Measurements from ENCODE around the gene COLGALT1. TPM values are rescaled to one million over a fixed set of nuclear protein-coding genes. Genes with fewer than 3 reads are reported as not detected.

The COLGALT1 gene
- total and polyA plus RNA-seq, 3 experiments from 2014 or later = 25.3 to 104 (median 94.8) TPM

GRCh38 chr19:17555929-17556813 lies 722 bp downstream of the COLGALT1 start:
- Mint-ChIP-seq H3K4me1 (peaks cover 14 to 27% (median 18%) of the 10 kb centered on the region in 3 donors), H3K9me3 (no peaks in the 10 kb centered on the region)

GRCh38 chr19:17556995-17557394 lies 1.5 kb downstream of the COLGALT1 start:
- Mint-ChIP-seq H3K9me3 (no peaks in the 10 kb centered on the region), H3K27me3 (no peaks in the 10 kb centered on the region), H3K4me3 (peak overlapping the region; percentile 78 to 91 (median 82)), H3K4me1 (peaks cover 14 to 27% (median 18%) of the 10 kb centered on the region in 3 donors), H3K27ac (peak overlapping the region in 2 of 8 donors; percentile 21 to 82), H3K36me3 (peaks cover 0 to 30% (median 3%) of the 10 kb centered on the region in 3 donors)
- Histone ChIP-seq H3K9me3 (ENCODE audit: low read length) (no peaks in the 10 kb centered on the region), H3K27ac (ENCODE audit: low read depth, low read length) (no peak overlapping the region), H3K4me1 (ENCODE audit: insufficient read depth, low read length) (peaks cover 20% of the 10 kb centered on the region), H3K4me3 (ENCODE audit: low read length) (peak overlapping the region; percentile 78), H3K27me3 (ENCODE audit: insufficient read depth, low read length, poor library complexity, severe bottlenecking) (no peaks in the 10 kb centered on the region), H3K36me3 (ENCODE audit: insufficient read depth, low read length) (peaks cover 9% of the 10 kb centered on the region)
- CTCF ChIA-PET = interaction anchor here (1.1 to 2.0 kb wide), 4 partner anchors 17 to 61 kb away, joined by 3 to 8 read pairs (median 4); partner anchors contain the start of gene PGLS
- DNase-seq = no peak
- POLR2A ChIA-PET = interaction anchor here (1.9 kb wide), 1 partner anchor 46 kb away, joined by 4 read pairs; the partner anchor contains the start of gene PGLS

More at GRCh38 chr19:17555929-17556813, 722 bp downstream of the COLGALT1 start:
- peak overlapping the region; percentile 65 for H3K27ac ChIP-seq (ENCODE audit: low read depth, low read length)
- H3K9me3 ChIP-seq (ENCODE audit: low read length) = no peaks in the 10 kb centered on the region
- CTCF ChIA-PET = interaction anchor here (1.1 to 2.0 kb wide), 3 partner anchors 18 to 60 kb away, joined by 3 to 8 read pairs (median 6); partner anchors contain the start of gene PGLS
- H3K27me3 ChIP-seq (ENCODE audit: insufficient read depth, low read length, poor library complexity, severe bottlenecking) = no peaks in the 10 kb centered on the region
- Mint-ChIP-seq H3K36me3 (peaks cover 0 to 22% (median 3%) of the 10 kb centered on the region in 3 donors), H3K27ac (peak overlapping the region in 5 of 8 donors; percentile 21 to 74 (median 47)), H3K27me3 (no peaks in the 10 kb centered on the region), H3K4me3 (peak overlapping the region; percentile 78 to 91 (median 82))
- POLR2A ChIA-PET = interaction anchor here (1.9 kb wide), 1 partner anchor 45 kb away, joined by 4 read pairs; the partner anchor contains the start of gene PGLS
- peak in 2 of 5 donors; percentile 22 to 62 for DNase-seq
- peaks cover 20% of the 10 kb centered on the region for H3K4me1 ChIP-seq (ENCODE audit: insufficient read depth, low read length)
- H3K36me3 ChIP-seq (ENCODE audit: insufficient read depth, low read length) = peaks cover 9% of the 10 kb centered on the region
- H3K4me3 ChIP-seq (ENCODE audit: low read length) = peak overlapping the region; percentile 78

GRCh38 chr19:17557466-17557865 lies 2.0 kb downstream of the COLGALT1 start:
- Mint-ChIP-seq H3K27me3 (no peaks in the 10 kb centered on the region), H3K36me3 (peaks cover 0 to 35% (median 3%) of the 10 kb centered on the region in 3 donors), H3K4me3 (peak overlapping the region in 6 of 7 donors; percentile 16 to 91 (median 84)), H3K9me3 (no peaks in the 10 kb centered on the region), H3K4me1 (peaks cover 14 to 27% (median 18%) of the 10 kb centered on the region in 3 donors), H3K27ac (no peak overlapping the region)
- H3K9me3 ChIP-seq (ENCODE audit: low read length) = no peaks in the 10 kb centered on the region
- POLR2A ChIA-PET = interaction anchor here (1.9 kb wide), 1 partner anchor 46 kb away, joined by 4 read pairs; the partner anchor contains the start of gene PGLS
- peaks cover 9% of the 10 kb centered on the region for H3K36me3 ChIP-seq (ENCODE audit: insufficient read depth, low read length)
- no peak overlapping the region for H3K4me3 ChIP-seq (ENCODE audit: low read length)
- DNase-seq = no peak
- H3K4me1 ChIP-seq (ENCODE audit: insufficient read depth, low read length) = peaks cover 20% of the 10 kb centered on the region
- H3K27ac ChIP-seq (ENCODE audit: low read depth, low read length) = no peak overlapping the region
- CTCF ChIA-PET = interaction anchor here (1.1 to 2.0 kb wide), 3 partner anchors 16 to 61 kb away, joined by 3 to 8 read pairs (median 6); no protein-coding TSS in a partner anchor
- H3K27me3 ChIP-seq (ENCODE audit: insufficient read depth, low read length, poor library complexity, severe bottlenecking) = no peaks in the 10 kb centered on the region

GRCh38 chr19:17560205-17560595 lies 4.8 kb downstream of the COLGALT1 start:
- Mint-ChIP-seq H3K27me3 (no peaks in the 10 kb centered on the region), H3K27ac (peak overlapping the region in 3 of 8 donors; percentile 11 to 70 (median 23)), H3K4me1 (peaks cover 10 to 23% (median 14%) of the 10 kb centered on the region in 3 donors), H3K9me3 (no peaks in the 10 kb centered on the region), H3K4me3 (peak overlapping the region in 2 of 7 donors; percentile 32 to 75), H3K36me3 (peaks cover 0 to 51% (median 10%) of the 10 kb centered on the region in 3 donors)
- POLR2A ChIA-PET = no interaction called here
- CTCF ChIA-PET = interaction anchor here (0.9 to 2.1 kb wide), 3 partner anchors 13 to 102 kb away, joined by 3 to 5 read pairs (median 4); no protein-coding TSS in a partner anchor
- peaks cover 9% of the 10 kb centered on the region for H3K36me3 ChIP-seq (ENCODE audit: insufficient read depth, low read length)
- no peak for DNase-seq
- H3K9me3 ChIP-seq (ENCODE audit: low read length) = no peaks in the 10 kb centered on the region
- H3K27me3 ChIP-seq (ENCODE audit: insufficient read depth, low read length, poor library complexity, severe bottlenecking) = no peaks in the 10 kb centered on the region
- H3K4me3 ChIP-seq (ENCODE audit: low read length) = no peak overlapping the region
- no peak overlapping the region for H3K27ac ChIP-seq (ENCODE audit: low read depth, low read length)
- peaks cover 15% of the 10 kb centered on the region for H3K4me1 ChIP-seq (ENCODE audit: insufficient read depth, low read length)

- no peak overlapping the region for H3K27ac ChIP-seq (ENCODE audit: low read depth, low read length)
- Mint-ChIP-seq H3K27me3 (no peaks in the 10 kb centered on the region), H3K27ac (peak overlapping the region in 3 of 8 donors; percentile 45 to 78 (median 54)), H3K4me3 (no peak overlapping the region), H3K9me3 (no peaks in the 10 kb centered on the region), H3K4me1 (peaks cover under 1 to 13% (median 5%) of the 10 kb centered on the region in 3 donors), H3K36me3 (peaks cover 0 to 65% (median 11%) of the 10 kb centered on the region in 3 donors)
- H3K4me1 ChIP-seq (ENCODE audit: insufficient read depth, low read length) = peaks cover 4% of the 10 kb centered on the region
- H3K36me3 ChIP-seq (ENCODE audit: insufficient read depth, low read length) = peaks cover 9% of the 10 kb centered on the region
- ChIA-PET POLR2A (interaction anchor here (0.6 kb wide), 1 partner anchor 82 kb away, joined by 10 read pairs; no protein-coding TSS in a partner anchor), CTCF (interaction anchor here (1.6 kb wide), 1 partner anchor 11 kb away, joined by 4 read pairs; no protein-coding TSS in a partner anchor)
- H3K9me3 ChIP-seq (ENCODE audit: low read length) = no peaks in the 10 kb centered on the region
- H3K27me3 ChIP-seq (ENCODE audit: insufficient read depth, low read length, poor library complexity, severe bottlenecking) = no peaks in the 10 kb centered on the region
- DNase-seq = no peak
- H3K4me3 ChIP-seq (ENCODE audit: low read length) = no peak overlapping the region
Measured at GRCh38 chr19:17562097-17562496, 6.6 kb downstream of the COLGALT1 start.

GRCh38 chr19:17562561-17562960 lies 7.1 kb downstream of the COLGALT1 start:
- ChIA-PET CTCF (interaction anchor here (1.6 kb wide), 1 partner anchor 11 kb away, joined by 4 read pairs; no protein-coding TSS in a partner anchor), POLR2A (interaction anchor here (0.6 kb wide), 2 partner anchors 20 to 82 kb away, joined by 3 to 10 read pairs; no protein-coding TSS in a partner anchor)
- H3K27me3 Mint-ChIP-seq = no peaks in the 10 kb centered on the region
- peak overlapping the region in 1 of 8 donors; percentile 78 for H3K27ac Mint-ChIP-seq
- Histone ChIP-seq H3K27ac (ENCODE audit: low read depth, low read length) (no peak overlapping the region), H3K9me3 (ENCODE audit: low read length) (no peaks in the 10 kb centered on the region), H3K4me3 (ENCODE audit: low read length) (no peak overlapping the region), H3K4me1 (ENCODE audit: insufficient read depth, low read length) (no peaks in the 10 kb centered on the region), H3K27me3 (ENCODE audit: insufficient read depth, low read length, poor library complexity, severe bottlenecking) (no peaks in the 10 kb centered on the region), H3K36me3 (ENCODE audit: insufficient read depth, low read length) (peaks cover 9% of the 10 kb centered on the region)
- peaks cover 0 to 10% (median 5%) of the 10 kb centered on the region in 3 donors for H3K4me1 Mint-ChIP-seq
- DNase-seq = no peak
- H3K36me3 Mint-ChIP-seq = peaks cover 0 to 70% (median 11%) of the 10 kb centered on the region in 3 donors
- peak overlapping the region in 1 of 7 donors; percentile 24 for H3K4me3 Mint-ChIP-seq
- no peaks in the 10 kb centered on the region for H3K9me3 Mint-ChIP-seq

GRCh38 chr19:17564781-17565180 lies 9.3 kb downstream of the COLGALT1 start:
- Histone ChIP-seq H3K4me1 (ENCODE audit: insufficient read depth, low read length) (no peaks in the 10 kb centered on the region), H3K9me3 (ENCODE audit: low read length) (no peaks in the 10 kb centered on the region), H3K27ac (ENCODE audit: low read depth, low read length) (no peak overlapping the region), H3K36me3 (ENCODE audit: insufficient read depth, low read length) (peaks cover 14% of the 10 kb centered on the region), H3K27me3 (ENCODE audit: insufficient read depth, low read length, poor library complexity, severe bottlenecking) (no peaks in the 10 kb centered on the region), H3K4me3 (ENCODE audit: low read length) (no peak overlapping the region)
- H3K4me1 Mint-ChIP-seq = peaks cover 0 to 5% (median 5%) of the 10 kb centered on the region in 3 donors
- H3K27me3 Mint-ChIP-seq = no peaks in the 10 kb centered on the region
- peak overlapping the region in 1 of 7 donors; percentile 48 for H3K4me3 Mint-ChIP-seq
- ChIA-PET CTCF (no interaction called here), POLR2A (no interaction called here)
- no peak for DNase-seq
- no peak overlapping the region for H3K27ac Mint-ChIP-seq
- peaks cover 0 to 78% (median 19%) of the 10 kb centered on the region in 3 donors for H3K36me3 Mint-ChIP-seq
- no peaks in the 10 kb centered on the region for H3K9me3 Mint-ChIP-seq

Measured in CD8-positive, alpha-beta memory T cell (primary cell).